GM10266 (cell line): ENCODE results near the gene SUN1.

Experiments used
- DNase-seq: peaks from one replicate; pipeline ENCODE4 v3.0.0; 2012; ENCODE audit errors: extremely low spot score
- CTCF ChIP-seq: IDR thresholded peaks from 2 replicates; pipeline ENCODE4 v1.5.1; 2012; ENCODE audit warnings: mild to moderate bottlenecking, low read depth; ENCODE audit not compliant: control insufficient read depth, insufficient read depth; ENCODE audit errors: missing control alignments

Gene SUN1

DNA sequence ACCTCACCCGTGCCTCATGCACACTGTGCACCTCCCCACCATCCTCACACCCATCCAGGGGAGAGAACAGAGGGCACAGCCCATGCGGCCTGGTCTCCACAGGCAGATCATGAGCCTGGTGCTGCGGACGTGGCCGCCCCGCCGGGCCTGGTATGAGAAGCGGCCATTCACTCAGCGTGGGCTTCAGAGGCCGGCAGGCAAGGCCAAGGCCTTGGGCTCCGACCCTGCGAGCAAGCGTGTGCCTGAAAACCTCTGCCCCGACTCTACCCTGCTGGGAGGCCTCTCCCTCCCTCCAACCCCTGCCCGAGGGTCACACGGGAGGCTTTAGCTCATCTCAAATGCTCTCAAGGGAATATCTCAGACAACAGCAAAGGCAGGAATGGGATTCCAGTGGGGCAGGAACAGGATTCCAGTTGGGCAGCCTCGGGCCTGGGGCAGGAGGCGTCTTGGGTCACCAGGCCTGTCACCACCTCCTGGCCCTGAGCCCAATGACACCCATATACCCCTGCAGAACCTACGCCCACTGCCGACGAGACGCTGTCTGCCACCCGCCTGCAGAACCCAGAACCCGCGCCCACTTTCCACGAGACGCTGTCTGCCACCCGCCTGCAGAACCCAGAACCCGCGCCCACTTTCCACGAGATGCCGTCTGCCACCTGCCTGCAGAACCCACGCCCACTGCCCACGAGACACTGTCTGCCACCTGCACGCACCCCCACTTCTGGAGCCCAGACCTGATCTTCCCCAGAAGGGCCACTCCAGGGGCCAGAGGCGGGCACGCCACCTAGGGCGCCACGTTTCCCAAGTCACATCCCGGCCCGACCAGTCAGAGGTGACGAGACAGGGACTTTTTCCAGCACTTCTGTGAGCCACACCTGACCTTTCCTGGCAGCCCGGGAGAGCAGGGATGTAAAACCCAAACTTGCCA is 83.3 kb downstream of the SUN1 start:
- DNase-seq = no peak
- no peak for TF ChIP-seq CTCF

DNA sequence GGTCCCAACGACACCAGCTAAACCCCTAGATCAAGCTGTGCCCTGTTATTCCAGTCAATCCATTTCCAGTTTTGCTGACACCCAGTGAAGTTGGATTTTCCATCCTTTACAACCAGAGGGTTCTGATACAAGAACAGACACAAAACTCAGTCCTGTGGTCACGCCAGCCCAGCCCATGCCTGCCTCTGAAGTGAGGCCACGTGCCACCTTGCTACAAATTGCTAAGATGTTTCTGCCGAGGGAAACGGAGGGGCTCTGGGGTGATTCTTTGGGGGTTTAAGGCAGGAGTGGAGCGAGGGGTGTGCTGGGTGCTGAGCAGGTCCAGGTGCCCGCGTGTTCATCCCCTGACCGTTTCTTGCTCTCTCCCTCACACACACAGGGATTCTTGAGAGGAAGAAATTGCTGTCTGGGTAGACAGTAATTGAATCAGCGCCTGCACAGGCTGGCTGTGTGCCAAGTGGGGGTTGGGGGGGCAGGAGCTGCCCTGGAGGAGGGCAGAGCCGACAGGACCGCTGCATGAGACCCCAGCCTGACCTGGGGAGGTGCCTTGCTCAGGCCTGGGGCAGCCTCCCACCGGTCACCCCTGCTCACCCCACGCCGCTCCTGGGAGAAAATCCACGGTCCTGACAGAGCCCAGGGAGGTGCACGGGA is 84.1 kb downstream of the SUN1 start:
- no peak for TF ChIP-seq CTCF
- no peak for DNase-seq

GRCh38 chr7:917255-918117 is 85.2 kb downstream of the SUN1 start:
- DNase-seq = no peak
- no peak for TF ChIP-seq CTCF

- TF ChIP-seq CTCF = no peak
- no peak for DNase-seq
Measured at GRCh38 chr7:918118-918425, 85.8 kb downstream of the SUN1 start.

DNA sequence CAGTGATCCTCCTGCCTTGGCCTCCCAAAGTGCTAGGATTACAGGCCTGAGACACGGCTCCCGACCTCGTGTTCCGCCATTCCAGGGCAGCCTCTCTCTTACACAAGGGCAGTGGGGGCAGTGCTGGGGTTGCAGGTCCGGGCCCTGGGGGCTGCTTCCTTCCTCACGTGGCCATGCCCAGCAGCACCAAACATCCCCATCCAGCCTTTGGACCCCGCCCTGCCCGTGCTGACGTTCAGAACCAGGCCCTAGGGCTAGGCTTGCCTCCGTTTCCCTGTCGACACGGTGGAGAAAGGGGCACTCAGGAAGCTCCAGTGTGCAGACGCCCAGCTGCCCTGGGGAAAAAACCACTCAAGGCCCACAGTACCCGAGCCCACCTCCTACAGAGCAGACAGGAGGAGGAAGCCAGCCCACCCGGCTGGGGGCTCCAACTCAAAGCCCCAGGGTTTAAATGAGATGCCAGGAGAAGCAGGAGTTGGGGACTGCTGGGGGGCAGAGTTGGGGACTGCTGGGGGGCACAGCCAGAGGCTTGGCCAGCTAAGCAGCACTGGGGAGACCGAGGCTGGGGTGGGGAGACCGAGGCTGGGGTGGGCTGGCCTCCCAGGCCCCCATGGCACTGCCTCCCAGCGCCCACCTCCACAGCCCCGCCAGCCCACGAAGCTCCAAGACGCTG is 86.3 kb downstream of the SUN1 start:
- no peak for DNase-seq
- TF ChIP-seq CTCF = no peak

GRCh38 chr7:919114-919442 is 86.8 kb downstream of the SUN1 start:
- no peak for TF ChIP-seq CTCF
- no peak for DNase-seq
